GM12878 (cell line): ENCODE measurements around the gene FLNC. TPM values are rescaled to one million over a fixed set of nuclear protein-coding genes. Genes with fewer than 3 reads are reported as not detected.

Experiments used
- ATAC-seq: fragments of 200-7000 bp; cut with Tn5 transposase; 3 replicates; pipeline ENCODE4 v1.9.1; 2020; ENCODE audit warnings: mild to moderate bottlenecking, moderate library complexity
- BruUV-seq: library from RNA; stranded (reverse); fragments of 400-500 nt; replicated peaks from 2 replicates; lab custom pipeline; 2021; lab: Mats Ljungman, UMichigan
- CTCF ChIA-PET: fragments of 300-600 bp; sonication (Branson Sonifier 250); formaldehyde crosslinking; extraction: SDS; loops from one replicate; lab custom pipeline; 2021; ENCODE audit warnings: inconsistent platforms; lab: Yijun Ruan, JAX
- POLR2A ChIA-PET: fragments of 350-600 bp; formaldehyde crosslinking; extraction: SDS; loops from one replicate; lab custom pipeline; 2021; ENCODE audit warnings: inconsistent platforms; lab: Charles Lee
- RAD21 ChIA-PET: fragments of 300-600 bp; sonication (Branson Sonifier 250); formaldehyde crosslinking; loops from one replicate; lab custom pipeline; 2023; ENCODE audit warnings: antibody characterized with exemption; ENCODE audit not compliant: unreplicated experiment; lab: Charles Lee
- SMC1A ChIA-PET: fragments of 300-600 bp; sonication (Branson Sonifier 250); formaldehyde crosslinking; loops from one replicate; lab custom pipeline; 2023; ENCODE audit not compliant: unreplicated experiment, uncharacterized antibody; lab: Charles Lee
- DNase-seq: peaks from one replicate; pipeline ENCODE4 v3.0.0-alpha.2; 2011; ENCODE audit warnings: low read depth, low spot score
- FAIRE-seq: peaks from 3 replicates; lab custom pipeline; 2011; peaks lifted over from hg19 to GRCh38; lab: Jason Lieb, UNC
- H2AFZ ChIP-seq: 2 replicates; pipeline ENCODE4 v1.6.0; 2011; ENCODE audit warnings: low read depth, low read length, control low read depth; ENCODE audit not compliant: control insufficient read depth
- H3K27ac ChIP-seq: 2 replicates; pipeline ENCODE4 v1.5.1; 2011; ENCODE audit warnings: control low read depth; ENCODE audit not compliant: control insufficient read depth, insufficient read depth
- H3K27me3 ChIP-seq, 2 experiments: replicated peaks in 1 of 2; 2 replicates each; pipeline versions ENCODE4 v1.6.0 to v1.6.1; 2011; ENCODE audit warnings: low read length in 1 of 2; ENCODE audit not compliant: control insufficient read depth in 2 of 2, insufficient read depth in 2 of 2
- H3K36me3 ChIP-seq, 2 experiments: 2 replicates each; pipeline ENCODE4 v1.5.1; 2011; ENCODE audit warnings: low read length in 1 of 2; ENCODE audit not compliant: control insufficient read depth in 2 of 2, insufficient read depth in 2 of 2
- H3K4me1 ChIP-seq: 2 replicates; pipeline ENCODE4 v1.6.1; 2011; ENCODE audit warnings: mild to moderate bottlenecking, low read length, moderate library complexity, mixed read lengths; ENCODE audit not compliant: control insufficient read depth, insufficient read depth
- H3K4me2 ChIP-seq: 2 replicates; pipeline ENCODE4 v1.6.0; 2011; ENCODE audit warnings: control low read depth; ENCODE audit not compliant: control insufficient read depth, insufficient read depth
- H3K4me3 ChIP-seq: fragments of 200-600 bp; sonication (generic); 2 replicates; pipeline ENCODE4 v1.5.1; 2016
- H3K79me2 ChIP-seq: 2 replicates; pipeline ENCODE4 v1.6.0; 2011; ENCODE audit warnings: low read length; ENCODE audit not compliant: control insufficient read depth, insufficient read depth
- H3K9ac ChIP-seq: 2 replicates; pipeline ENCODE4 v1.8.0; 2011; ENCODE audit warnings: low read length, control low read depth, mixed read lengths; ENCODE audit not compliant: control insufficient read depth, insufficient read depth
- H3K9me3 ChIP-seq: replicated peaks from 3 replicates; pipeline ENCODE4 v1.5.1; 2011; ENCODE audit warnings: mild to moderate bottlenecking, low read length; ENCODE audit not compliant: control insufficient read depth, insufficient read depth
- H4K20me1 ChIP-seq: 2 replicates; pipeline ENCODE4 v1.6.0; 2011; ENCODE audit not compliant: control insufficient read depth, insufficient read depth
- BRCA1 ChIP-seq: IDR thresholded peaks from 2 replicates; pipeline ENCODE4 v1.6.1; 2011; ENCODE audit warnings: low read depth, low read length, improper control_type of control experiment
- CHD1 ChIP-seq: IDR thresholded peaks from 2 replicates; pipeline ENCODE4 v1.6.1; 2012; ENCODE audit warnings: low read depth, low read length, improper control_type of control experiment
- ESRRA ChIP-seq: IDR thresholded peaks from 2 replicates; pipeline ENCODE4 v1.6.1; 2012; ENCODE audit warnings: mild to moderate bottlenecking, low read length, improper control_type of control experiment
- KLF5 ChIP-seq: fragments of 450-650 bp; IDR thresholded peaks from 2 replicates; pipeline ENCODE4 v1.6.1; 2014; ENCODE audit warnings: mild to moderate bottlenecking; ENCODE audit not compliant: partially characterized antibody
- MYB ChIP-seq: fragments of 150-350 bp; IDR thresholded peaks from 2 replicates; pipeline ENCODE4 v1.6.1; 2014; ENCODE audit warnings: mild to moderate bottlenecking, low read depth, low read length, borderline replicate concordance
- SIX5 ChIP-seq: IDR thresholded peaks from 2 replicates; pipeline ENCODE4 v1.6.1; 2011; ENCODE audit warnings: mild to moderate bottlenecking, low read depth, low read length, moderate library complexity; ENCODE audit not compliant: severe bottlenecking
- SMARCA5 ChIP-seq: fragments of 450-650 bp; IDR thresholded peaks from 2 replicates; pipeline ENCODE4 v1.6.1; 2017; ENCODE audit warnings: mild to moderate bottlenecking
- SREBF2 ChIP-seq: IDR thresholded peaks from 2 replicates; pipeline ENCODE4 v1.6.1; 2012; ENCODE audit warnings: mild to moderate bottlenecking, low read length
- SRF ChIP-seq, 2 experiments: IDR thresholded peaks; 2 replicates each; pipeline ENCODE4 v1.6.1; 2011; ENCODE audit warnings: low read depth in 2 of 2, low read length in 2 of 2, mild to moderate bottlenecking in 1 of 2, moderate library complexity in 1 of 2
- STAT1 ChIP-seq: fragments of 450-650 bp; conservative IDR thresholded peaks from 2 replicates; pipeline ENCODE4 v1.6.1; 2014; ENCODE audit warnings: antibody characterized with exemption, mild to moderate bottlenecking
- ZNF207 ChIP-seq: fragments of 450-650 bp; IDR thresholded peaks from 2 replicates; pipeline ENCODE4 v1.6.1; 2014; ENCODE audit warnings: antibody characterized with exemption, mild to moderate bottlenecking, borderline replicate concordance
- ZSCAN29 ChIP-seq: fragments of 450-650 bp; IDR thresholded peaks from 2 replicates; pipeline ENCODE4 v1.6.1; 2017; ENCODE audit warnings: mild to moderate bottlenecking, moderate library complexity
- ZZZ3 ChIP-seq: IDR thresholded peaks from 2 replicates; pipeline ENCODE4 v1.6.1; 2011; ENCODE audit warnings: low read depth; ENCODE audit not compliant: control insufficient read depth, insufficient read length
- WGBS: methylation state at CpG from one replicate; pipeline ENCODE4 v1.1.6; 2016; ENCODE audit warnings: low lambda C conversion rate; ENCODE audit not compliant: insufficient replicate concordance, insufficient coverage; ENCODE audit errors: missing lambda C conversion rate; 5-methylcytosine and 5-hydroxymethylcytosine counted together
- in situ Hi-C: fragments of 300-500 bp; cut with MboI; formaldehyde crosslinking; loops from 9 replicates; pipeline ENCODE4 v1.14.3; 2018; ENCODE audit warnings: mixed read lengths
- intact Hi-C: fragments of 100-400 bp; cut with micrococcal nuclease; formaldehyde crosslinking; loops from one replicate; pipeline ENCODE4 v1.14.2; 2022; ENCODE audit not compliant: unreplicated experiment
- polyA plus RNA-seq, 11 experiments: library from polyadenylated mRNA; depleted of rRNA in 4 of 11; unstranded in 6 of 11; stranded (reverse) in 5 of 11; fragments of >200 nt; fragmentation: Nextera tagmentation in 4 of 11; fragmentation: Illumina TruSeq in 1 of 11; extraction: Ambion mirVana in 4 of 11; extraction: Trizol in 1 of 11; gene quantifications; 1 replicate in 1 of 11; 2 replicates in 10 of 11; pipeline versions ENCODE4 v1.2.1 to v1.2.3, GENCODE V29; 2011 to 2016; ENCODE audit warnings: inconsistent platforms in 2 of 11, missing spikeins in 2 of 11, low read depth in 1 of 11
- total RNA-seq, 4 experiments: library from RNA; depleted of rRNA in 3 of 4; stranded (reverse); fragments of >200 nt in 3 of 4; fragmentation: Illumina TruSeq in 1 of 4; extraction: Trizol in 1 of 4; gene quantifications; 2 replicates each; pipeline versions ENCODE4 v1.2.1 to v1.2.3, GENCODE V29; 2013 to 2021
- TF ChIP-seq, protein P1 (sequence below): fragments of 450-650 bp; IDR thresholded peaks from 2 replicates; pipeline ENCODE4 v1.6.1; 2018; ENCODE audit warnings: borderline replicate concordance, mild to moderate bottlenecking; ENCODE audit not compliant: partially characterized antibody
- TF ChIP-seq, protein P2 (sequence below): fragments of 150-350 bp; IDR thresholded peaks from 2 replicates; pipeline ENCODE4 v1.6.1; 2016; ENCODE audit warnings: low read depth, low read length
- TF ChIP-seq, protein P3 (sequence below): fragments of 450-650 bp; formaldehyde crosslinking; IDR thresholded peaks from 2 replicates; pipeline ENCODE4 v1.4.0; 2020; ENCODE audit warnings: mild to moderate bottlenecking, moderate library complexity

FLNC gene
- total and polyA plus RNA-seq, 10 of the 15 experiments (the other 5 are each of a cell fraction or from before 2014, with no cell fraction given): 0.01 to 0.21 (median 0.06) TPM; not detected in 3

DNA sequence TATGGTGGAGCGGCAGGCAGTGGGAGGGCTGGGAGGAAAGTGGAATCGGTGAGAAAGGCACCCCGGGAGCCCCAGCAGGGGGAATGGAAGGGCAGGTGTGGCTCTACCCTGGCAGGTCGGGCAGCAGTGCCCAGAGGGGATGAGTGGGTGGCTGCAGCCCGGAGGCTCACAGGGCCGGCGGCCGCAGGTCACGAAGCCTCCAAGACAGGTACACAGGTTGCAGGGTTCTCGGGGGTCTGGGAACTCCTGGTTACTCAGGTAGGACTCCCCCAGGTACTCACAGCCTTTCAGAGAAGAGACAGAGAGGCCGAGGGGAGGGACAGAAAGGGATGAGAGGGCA, 58.5 kb downstream of the FLNC start (continued):
- TF ChIP-seq MYB (no peak), KLF5 (no peak), ZNF207 (no peak), ZSCAN29 (no peak), STAT1 (no peak)

DNA sequence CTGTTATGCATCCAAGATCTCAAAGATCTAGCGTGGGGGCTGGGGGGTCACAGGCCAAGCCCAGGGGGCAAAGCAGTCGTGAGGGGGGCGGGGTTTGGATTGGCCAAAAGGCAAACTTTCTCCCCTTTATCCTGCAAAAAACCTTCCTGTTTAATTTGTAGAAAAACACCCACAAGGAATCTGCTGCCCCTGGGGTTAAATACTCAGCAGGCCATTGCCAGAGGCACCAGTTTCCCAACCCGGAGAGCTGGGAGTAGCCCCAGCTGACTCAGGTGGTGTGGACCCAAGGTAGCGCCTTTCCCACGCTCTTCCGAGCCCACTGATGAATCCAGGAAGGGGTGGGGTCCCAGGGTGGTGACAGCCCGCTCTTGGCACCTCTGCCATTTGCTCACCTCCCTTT, 58.9 kb downstream of the FLNC start:
- WGBS: 36% methylated on average over 8 of the region's 8 CpGs
- H3K79me2 ChIP-seq: no peaks in the 10 kb centered on the region
- in situ Hi-C loops: no loop called here
- ChIA-PET SMC1A (no interaction called here), RAD21 (no interaction called here), CTCF (no interaction called here), POLR2A (no interaction called here)
- TF ChIP-seq SREBF2 (no peak), SMARCA5 (no peak), SIX5 (no peak), ESRRA (no peak), ZZZ3 (no peak), CHD1 (no peak), BRCA1 (no peak), SRF (IDR thresholded peaks at IDR 0.05; ENCODE audit: low read depth in 2 of 2, low read length in 2 of 2) (no peak)
- TF ChIP-seq, protein P1, sequence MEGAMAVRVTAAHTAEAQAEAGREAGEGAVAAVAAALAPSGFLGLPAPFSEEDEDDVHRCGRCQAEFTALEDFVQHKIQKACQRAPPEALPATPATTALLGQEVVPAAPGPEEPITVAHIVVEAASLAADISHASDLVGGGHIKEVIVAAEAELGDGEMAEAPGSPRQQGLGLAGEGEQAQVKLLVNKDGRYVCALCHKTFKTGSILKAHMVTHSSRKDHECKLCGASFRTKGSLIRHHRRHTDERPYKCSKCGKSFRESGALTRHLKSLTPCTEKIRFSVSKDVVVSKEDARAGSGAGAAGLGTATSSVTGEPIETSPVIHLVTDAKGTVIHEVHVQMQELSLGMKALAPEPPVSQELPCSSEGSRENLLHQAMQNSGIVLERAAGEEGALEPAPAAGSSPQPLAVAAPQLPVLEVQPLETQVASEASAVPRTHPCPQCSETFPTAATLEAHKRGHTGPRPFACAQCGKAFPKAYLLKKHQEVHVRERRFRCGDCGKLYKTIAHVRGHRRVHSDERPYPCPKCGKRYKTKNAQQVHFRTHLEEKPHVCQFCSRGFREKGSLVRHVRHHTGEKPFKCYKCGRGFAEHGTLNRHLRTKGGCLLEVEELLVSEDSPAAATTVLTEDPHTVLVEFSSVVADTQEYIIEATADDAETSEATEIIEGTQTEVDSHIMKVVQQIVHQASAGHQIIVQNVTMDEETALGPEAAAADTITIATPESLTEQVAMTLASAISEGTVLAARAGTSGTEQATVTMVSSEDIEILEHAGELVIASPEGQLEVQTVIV: no peak
- TF ChIP-seq, protein P2, sequence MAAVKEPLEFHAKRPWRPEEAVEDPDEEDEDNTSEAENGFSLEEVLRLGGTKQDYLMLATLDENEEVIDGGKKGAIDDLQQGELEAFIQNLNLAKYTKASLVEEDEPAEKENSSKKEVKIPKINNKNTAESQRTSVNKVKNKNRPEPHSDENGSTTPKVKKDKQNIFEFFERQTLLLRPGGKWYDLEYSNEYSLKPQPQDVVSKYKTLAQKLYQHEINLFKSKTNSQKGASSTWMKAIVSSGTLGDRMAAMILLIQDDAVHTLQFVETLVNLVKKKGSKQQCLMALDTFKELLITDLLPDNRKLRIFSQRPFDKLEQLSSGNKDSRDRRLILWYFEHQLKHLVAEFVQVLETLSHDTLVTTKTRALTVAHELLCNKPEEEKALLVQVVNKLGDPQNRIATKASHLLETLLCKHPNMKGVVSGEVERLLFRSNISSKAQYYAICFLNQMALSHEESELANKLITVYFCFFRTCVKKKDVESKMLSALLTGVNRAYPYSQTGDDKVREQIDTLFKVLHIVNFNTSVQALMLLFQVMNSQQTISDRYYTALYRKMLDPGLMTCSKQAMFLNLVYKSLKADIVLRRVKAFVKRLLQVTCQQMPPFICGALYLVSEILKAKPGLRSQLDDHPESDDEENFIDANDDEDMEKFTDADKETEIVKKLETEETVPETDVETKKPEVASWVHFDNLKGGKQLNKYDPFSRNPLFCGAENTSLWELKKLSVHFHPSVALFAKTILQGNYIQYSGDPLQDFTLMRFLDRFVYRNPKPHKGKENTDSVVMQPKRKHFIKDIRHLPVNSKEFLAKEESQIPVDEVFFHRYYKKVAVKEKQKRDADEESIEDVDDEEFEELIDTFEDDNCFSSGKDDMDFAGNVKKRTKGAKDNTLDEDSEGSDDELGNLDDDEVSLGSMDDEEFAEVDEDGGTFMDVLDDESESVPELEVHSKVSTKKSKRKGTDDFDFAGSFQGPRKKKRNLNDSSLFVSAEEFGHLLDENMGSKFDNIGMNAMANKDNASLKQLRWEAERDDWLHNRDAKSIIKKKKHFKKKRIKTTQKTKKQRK: no peak
- TF ChIP-seq, protein P3, sequence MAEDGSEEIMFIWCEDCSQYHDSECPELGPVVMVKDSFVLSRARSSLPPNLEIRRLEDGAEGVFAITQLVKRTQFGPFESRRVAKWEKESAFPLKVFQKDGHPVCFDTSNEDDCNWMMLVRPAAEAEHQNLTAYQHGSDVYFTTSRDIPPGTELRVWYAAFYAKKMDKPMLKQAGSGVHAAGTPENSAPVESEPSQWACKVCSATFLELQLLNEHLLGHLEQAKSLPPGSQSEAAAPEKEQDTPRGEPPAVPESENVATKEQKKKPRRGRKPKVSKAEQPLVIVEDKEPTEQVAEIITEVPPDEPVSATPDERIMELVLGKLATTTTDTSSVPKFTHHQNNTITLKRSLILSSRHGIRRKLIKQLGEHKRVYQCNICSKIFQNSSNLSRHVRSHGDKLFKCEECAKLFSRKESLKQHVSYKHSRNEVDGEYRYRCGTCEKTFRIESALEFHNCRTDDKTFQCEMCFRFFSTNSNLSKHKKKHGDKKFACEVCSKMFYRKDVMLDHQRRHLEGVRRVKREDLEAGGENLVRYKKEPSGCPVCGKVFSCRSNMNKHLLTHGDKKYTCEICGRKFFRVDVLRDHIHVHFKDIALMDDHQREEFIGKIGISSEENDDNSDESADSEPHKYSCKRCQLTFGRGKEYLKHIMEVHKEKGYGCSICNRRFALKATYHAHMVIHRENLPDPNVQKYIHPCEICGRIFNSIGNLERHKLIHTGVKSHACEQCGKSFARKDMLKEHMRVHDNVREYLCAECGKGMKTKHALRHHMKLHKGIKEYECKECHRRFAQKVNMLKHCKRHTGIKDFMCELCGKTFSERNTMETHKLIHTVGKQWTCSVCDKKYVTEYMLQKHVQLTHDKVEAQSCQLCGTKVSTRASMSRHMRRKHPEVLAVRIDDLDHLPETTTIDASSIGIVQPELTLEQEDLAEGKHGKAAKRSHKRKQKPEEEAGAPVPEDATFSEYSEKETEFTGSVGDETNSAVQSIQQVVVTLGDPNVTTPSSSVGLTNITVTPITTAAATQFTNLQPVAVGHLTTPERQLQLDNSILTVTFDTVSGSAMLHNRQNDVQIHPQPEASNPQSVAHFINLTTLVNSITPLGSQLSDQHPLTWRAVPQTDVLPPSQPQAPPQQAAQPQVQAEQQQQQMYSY (CRISPR knock-in tag): no peak
- H3K4me2 ChIP-seq: no peak overlapping the region
- no peaks in the 10 kb centered on the region for H4K20me1 ChIP-seq
- no peak overlapping the region for H2AFZ ChIP-seq
- peaks cover 4% of the 10 kb centered on the region for H3K4me1 ChIP-seq
- H3K36me3 ChIP-seq: no peaks in the 10 kb centered on the region
- no TSS peak for BruUV-seq
- no peaks in the 10 kb centered on the region for H3K9me3 ChIP-seq
- no peak overlapping the region for H3K27ac ChIP-seq
- peaks cover 0 to 1% of the 10 kb centered on the region in 2 experiments; a peak in 2 of 4 replicates for H3K27me3 ChIP-seq
- DNase-seq (no peak), ATAC-seq (no peak), FAIRE-seq (no peak)
- intact Hi-C loops: loop anchor here (10.0 kb wide), 1 partner anchor 434 kb away; the partner anchor contains the start of gene HILPDA
- no peak overlapping the region for H3K4me3 ChIP-seq
- no peak overlapping the region for H3K9ac ChIP-seq
